K562 (cell line): ENCODE measurements around the gene ZDHHC22. TPM values are rescaled to one million over a fixed set of nuclear protein-coding genes. Genes with fewer than 3 reads are reported as not detected.

Experiments
- ATAC-seq: fragments of 200-7000 bp; cut with Tn5 transposase; 3 replicates; pipeline ENCODE4 v1.9.1; 2020; ENCODE audit warnings: moderate library complexity
- BruUV-seq: library from RNA; stranded (reverse); fragments of 400-500 nt; replicated peaks from 2 replicates; lab custom pipeline; 2021; lab: Mats Ljungman, UMichigan
- CTCF ChIA-PET: fragments of 300-600 bp; formaldehyde crosslinking; extraction: SDS; loops from one replicate; lab custom pipeline; 2021; ENCODE audit warnings: low intra/inter-chr PET ratio; lab: Yijun Ruan, JAX
- POLR2A ChIA-PET: fragments of 300-600, 350-650 bp; sonication (Branson Sonifier 250); formaldehyde crosslinking; extraction: SDS; loops from one replicate; lab custom pipeline; 2021; ENCODE audit warnings: antibody characterized with exemption, inconsistent platforms; lab: Yijun Ruan, JAX
- DNase-seq, 4 experiments: peaks; one replicate each; pipeline versions ENCODE4 v3.0.0 to v3.0.0-alpha.2; 2011 to 2018; ENCODE audit warnings: low spot score in 3 of 4, mixed read lengths in 3 of 4; ENCODE audit errors: extremely low read depth in 1 of 4
- FAIRE-seq: peaks from 2 replicates; lab custom pipeline; 2011; peaks lifted over from hg19 to GRCh38; lab: Jason Lieb, UNC
- H2AFZ ChIP-seq: 2 replicates; pipeline ENCODE4 v1.6.0; 2011; ENCODE audit warnings: low read depth, low read length, control low read depth, inconsistent platforms
- H3K27ac ChIP-seq: fragments of 200-600 bp; 3 replicates; pipeline ENCODE4 v1.8.0; 2011; ENCODE audit warnings: low read depth, mild to moderate bottlenecking, control low read depth, inconsistent platforms, low read length, moderate library complexity, mixed read lengths; ENCODE audit errors: extremely low read depth
- H3K27me3 ChIP-seq, 2 experiments: fragments of 300-600 bp in 1 of 2; 2 replicates in 1 of 2; 3 replicates in 1 of 2; pipeline versions ENCODE4 v1.6.0 to v1.8.0; 2011; ENCODE audit warnings: inconsistent platforms in 2 of 2, low read length in 2 of 2, mild to moderate bottlenecking in 1 of 2, mixed read lengths in 1 of 2, moderate library complexity in 1 of 2; ENCODE audit not compliant: control insufficient read depth in 2 of 2, insufficient read depth in 2 of 2
- H3K36me3 ChIP-seq: fragments of 300-600 bp; 3 replicates; pipeline ENCODE4 v1.8.0; 2011; ENCODE audit warnings: mild to moderate bottlenecking, low read length, inconsistent platforms; ENCODE audit not compliant: control insufficient read depth, insufficient read depth
- H3K4me1 ChIP-seq, 2 experiments: fragments of 200-600 bp in 1 of 2; replicated peaks in 1 of 2; 2 replicates in 1 of 2; 3 replicates in 1 of 2; pipeline versions ENCODE4 v1.5.1 to v1.8.0; 2011; ENCODE audit warnings: inconsistent platforms in 2 of 2, low read length in 2 of 2, mild to moderate bottlenecking in 1 of 2, mixed read lengths in 1 of 2, moderate library complexity in 1 of 2; ENCODE audit not compliant: control insufficient read depth in 2 of 2, insufficient read depth in 2 of 2
- H3K4me2 ChIP-seq: 2 replicates; pipeline ENCODE4 v1.6.1; 2011; ENCODE audit warnings: low read length, control low read depth, inconsistent platforms, mixed read lengths; ENCODE audit not compliant: insufficient read depth
- H3K4me3 ChIP-seq: fragments of 200-600 bp; sonication (generic), shearing (Covaris generic); 2 replicates; pipeline ENCODE4 v1.5.1; 2016; ENCODE audit warnings: control low read depth, inconsistent platforms
- H3K79me2 ChIP-seq: fragments of 200-600 bp; 3 replicates; pipeline ENCODE4 v1.8.0; 2011; ENCODE audit warnings: low read length, inconsistent platforms; ENCODE audit not compliant: control insufficient read depth, insufficient read depth
- H3K9ac ChIP-seq, 2 experiments: 2 replicates each; pipeline versions ENCODE4 v1.6.0 to v1.6.1; 2011; ENCODE audit warnings: low read depth in 2 of 2, low read length in 2 of 2, control low read depth in 1 of 2, inconsistent platforms in 1 of 2, mild to moderate bottlenecking in 1 of 2, mixed read lengths in 1 of 2; ENCODE audit not compliant: insufficient read depth in 1 of 2
- H3K9me1 ChIP-seq: one replicate; pipeline ENCODE4 v1.6.0; 2011; ENCODE audit warnings: inconsistent platforms, mild to moderate bottlenecking, low read length, moderate library complexity; ENCODE audit not compliant: control insufficient read depth, insufficient read depth
- H3K9me3 ChIP-seq: replicated peaks from 2 replicates; pipeline ENCODE4 v1.5.1; 2011; ENCODE audit warnings: low read depth, low read length, inconsistent platforms; ENCODE audit not compliant: control insufficient read depth, insufficient read depth
- H4K20me1 ChIP-seq: replicated peaks from 2 replicates; pipeline ENCODE4 v1.6.1; 2011; ENCODE audit warnings: low read length, inconsistent platforms, mixed read lengths; ENCODE audit not compliant: control insufficient read depth, insufficient read depth
- ARID4B ChIP-seq: sonication (generic); formaldehyde crosslinking; IDR thresholded peaks from 2 replicates; pipeline ENCODE4 v1.8.0; 2022; ENCODE audit warnings: mild to moderate bottlenecking, missing genetic modification reagents
- C11orf30 ChIP-seq: fragments of 450-650 bp; IDR thresholded peaks from 2 replicates; pipeline ENCODE4 v1.6.1; 2016; ENCODE audit warnings: low read depth, mild to moderate bottlenecking
- FUS ChIP-seq: fragments of 200-400 bp; formaldehyde crosslinking; optimal IDR thresholded peaks from 2 replicates; pipeline ENCODE3; 2017; ENCODE audit warnings: low read depth, low read length
- HNRNPUL1 ChIP-seq: fragments of 200-400 bp; formaldehyde crosslinking; IDR thresholded peaks from 2 replicates; pipeline ENCODE4 v1.6.1; 2017; ENCODE audit warnings: low read length
- MCM2 ChIP-seq: fragments of 450-650 bp; IDR thresholded peaks from 2 replicates; pipeline ENCODE4 v1.6.1; 2017; ENCODE audit warnings: low read depth, mild to moderate bottlenecking
- MTA3 ChIP-seq: fragments of 450-650 bp; formaldehyde crosslinking; IDR thresholded peaks from 2 replicates; pipeline ENCODE4 v1.6.1; 2017; ENCODE audit warnings: mild to moderate bottlenecking, borderline replicate concordance
- PCBP2 ChIP-seq: fragments of 200-400 bp; formaldehyde crosslinking; IDR thresholded peaks from 2 replicates; pipeline ENCODE4 v1.6.1; 2018; ENCODE audit warnings: low read length, low read depth, mild to moderate bottlenecking, moderate library complexity; ENCODE audit not compliant: poor library complexity, severe bottlenecking
- PML ChIP-seq: IDR thresholded peaks from 2 replicates; pipeline ENCODE4 v1.6.1; 2012; ENCODE audit warnings: low read length, inconsistent platforms
- PTTG1 ChIP-seq: fragments of 450-650 bp; IDR thresholded peaks from 2 replicates; pipeline ENCODE4 v1.6.1; 2016; ENCODE audit warnings: low read depth, mild to moderate bottlenecking, missing genetic modification characterization, missing compliant biosample characterization
- RB1 ChIP-seq: fragments of 450-650 bp; IDR thresholded peaks from 2 replicates; pipeline ENCODE4 v1.6.1; 2017; ENCODE audit warnings: low read depth, mild to moderate bottlenecking
- RCOR1 ChIP-seq, 2 experiments: IDR thresholded peaks; 2 replicates each; pipeline ENCODE4 v1.6.1; 2012; ENCODE audit warnings: low read depth in 2 of 2, low read length in 2 of 2, borderline replicate concordance in 1 of 2, improper control_type of control experiment in 1 of 2
- SMARCA5 ChIP-seq: fragments of 450-650 bp; IDR thresholded peaks from 2 replicates; pipeline ENCODE4 v1.6.1; 2016
- SMARCC2 ChIP-seq: fragments of 450-650 bp; IDR thresholded peaks from 2 replicates; pipeline ENCODE4 v1.6.1; 2017; ENCODE audit warnings: antibody characterized with exemption, moderate library complexity, mild to moderate bottlenecking, low read depth
- TCF3 ChIP-seq: sonication (generic); formaldehyde crosslinking; IDR thresholded peaks from 2 replicates; pipeline ENCODE4 v1.4.0; 2020; ENCODE audit warnings: mild to moderate bottlenecking, missing genetic modification reagents
- ZNF280B ChIP-seq: fragments of 250-450 bp; sonication (Bioruptor Pico); IDR thresholded peaks from 2 replicates; pipeline ENCODE4 v1.5.1; 2021; ENCODE audit warnings: mild to moderate bottlenecking
- ZNF561 ChIP-seq: fragments of 450-650 bp; formaldehyde crosslinking; conservative IDR thresholded peaks from 2 replicates; pipeline ENCODE4 v1.4.0; 2020; ENCODE audit warnings: mild to moderate bottlenecking, moderate library complexity
- ZNF644 ChIP-seq: fragments of 200-800 bp; sonication (Bioruptor generic); IDR thresholded peaks from 2 replicates; pipeline ENCODE4 v1.6.1; 2016; ENCODE audit warnings: low read depth, missing genetic modification characterization, missing compliant biosample characterization
- WGBS: fragments of 100-300 bp; shearing (Covaris generic); methylation state at CpG from one replicate; pipeline ENCODE4 v1.1.6; 2016; ENCODE audit warnings: low coverage, mixed read lengths; ENCODE audit not compliant: insufficient coverage; ENCODE audit errors: missing lambda C conversion rate; 5-methylcytosine and 5-hydroxymethylcytosine counted together
- in situ Hi-C: fragments of 300-500 bp; cut with MboI; formaldehyde crosslinking; loops from 4 replicates; pipeline ENCODE4 v1.15.0; 2018; ENCODE audit warnings: inconsistent platforms, mixed read lengths
- intact Hi-C: fragments of 100-400 bp; cut with micrococcal nuclease; formaldehyde crosslinking; loops from 2 replicates; pipeline ENCODE4 v1.14.2; 2022
- polyA plus RNA-seq, 8 experiments: library from polyadenylated mRNA; depleted of rRNA in 4 of 8; stranded (reverse) in 5 of 8; unstranded in 3 of 8; fragments of >200 nt; fragmentation: Nextera tagmentation in 2 of 8; fragmentation: Illumina TruSeq in 1 of 8; extraction: Ambion mirVana in 2 of 8; extraction: Trizol in 1 of 8; gene quantifications; 2 replicates each; pipeline versions ENCODE4 v1.2.1 to v1.2.3, GENCODE V29; 2011 to 2014; ENCODE audit warnings: inconsistent platforms in 1 of 8, missing spikeins in 1 of 8
- total RNA-seq, 7 experiments: library from RNA; depleted of rRNA in 6 of 7; stranded (reverse); fragments of >200 nt in 6 of 7; fragmentation: Illumina TruSeq in 2 of 7; extraction: Trizol in 2 of 7; gene quantifications; 2 replicates each; pipeline versions ENCODE4 v1.2.1 to v1.2.3, GENCODE V29; 2011 to 2021; ENCODE audit warnings: low replicate concordance in 1 of 7

ZDHHC22 gene
- total and polyA plus RNA-seq, 9 of the 15 experiments (the other 6 are each of a cell fraction or from before 2014, with no cell fraction given), result not detected

- no peak for ATAC-seq
- no peak for FAIRE-seq
- WGBS, result 71% methylated on average over 6 of the region's 9 CpGs
Observed at GRCh38 chr14:77120771-77121743, 20.5 kb downstream of the ZDHHC22 start.

More at GRCh38 chr14:77120771-77121743, 20.5 kb downstream of the ZDHHC22 start:
- in situ Hi-C loops (no loop called here), intact Hi-C loops (no loop called here)
- no peak overlapping the region for H3K27ac ChIP-seq
- DNase-seq, result no peak
- H3K9me3 ChIP-seq, result no peaks in the 10 kb centered on the region
- no peak for TF ChIP-seq SMARCA5
- TF ChIP-seq PML, result no peak
- no peak for TF ChIP-seq ARID4B (CRISPR knock-in tag)
- no peak for TF ChIP-seq ZNF644 (tag)
- no peak for TF ChIP-seq ZNF280B (CRISPR knock-in tag)
- no peak for TF ChIP-seq HNRNPUL1
- no peak for TF ChIP-seq RB1
- TF ChIP-seq C11orf30, result no peak
- no peak for TF ChIP-seq SMARCC2
- no peak for TF ChIP-seq PCBP2
- no peak for TF ChIP-seq MCM2
- TF ChIP-seq TCF3 (CRISPR knock-in tag), result no peak
- no peak for TF ChIP-seq RCOR1 (IDR thresholded peaks at IDR 0.05; ENCODE audit: borderline replicate concordance in 1 of 2, low read depth in 2 of 2, low read length in 2 of 2)
- no peak for TF ChIP-seq MTA3
- no peak for TF ChIP-seq PTTG1 (tag)
- no peak for TF ChIP-seq FUS
- TF ChIP-seq ZNF561 (CRISPR knock-in tag), result no peak
- H4K20me1 ChIP-seq, result no peaks in the 10 kb centered on the region
- peaks cover 0 to 22% of the 10 kb centered on the region in 2 experiments; a peak in 4 of 5 replicates for H3K4me1 ChIP-seq
- H3K36me3 ChIP-seq, result peaks cover 10% of the 10 kb centered on the region; the same call in 1 of the 3 replicates
- ChIA-PET POLR2A (interaction anchor here (0.8 kb wide), 1 partner anchor 248 kb away, joined by 3 read pairs; no protein-coding TSS in a partner anchor), CTCF (no interaction called here)
- H3K4me2 ChIP-seq, result no peak overlapping the region
- H3K79me2 ChIP-seq, result no peaks in the 10 kb centered on the region
- H3K27me3 ChIP-seq, result peaks cover 0 to 6% of the 10 kb centered on the region in 2 experiments; a peak in 1 of 5 replicates
- no peak overlapping the region for H3K9ac ChIP-seq
- no peak overlapping the region for H3K4me3 ChIP-seq
- BruUV-seq, result no TSS peak
- no peak overlapping the region for H2AFZ ChIP-seq
- no peaks in the 10 kb centered on the region for H3K9me1 ChIP-seq
